ENCODE results near the gene HPRT1.

DNA sequence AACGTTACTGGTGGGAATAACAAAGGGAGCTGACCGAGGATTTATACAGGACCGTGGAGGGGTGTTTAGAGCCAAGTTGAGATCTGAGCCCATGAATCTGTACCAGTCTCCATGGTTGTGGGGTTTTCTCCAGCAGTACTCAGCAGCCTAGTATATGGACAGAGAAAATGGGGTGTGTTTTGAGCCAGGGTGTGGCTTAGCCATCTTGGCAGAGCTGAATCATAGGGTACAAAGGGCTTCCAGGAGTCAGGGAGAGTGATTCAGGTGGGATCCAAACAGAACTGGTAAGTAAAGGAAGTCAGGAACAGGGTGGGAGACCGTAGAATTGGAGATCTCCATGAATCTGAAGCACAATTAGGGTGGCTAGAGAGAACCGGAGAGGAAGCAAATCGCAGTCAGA lies 7.4 kb upstream of the HPRT1 start:
- TF ChIP-seq, protein P1, sequence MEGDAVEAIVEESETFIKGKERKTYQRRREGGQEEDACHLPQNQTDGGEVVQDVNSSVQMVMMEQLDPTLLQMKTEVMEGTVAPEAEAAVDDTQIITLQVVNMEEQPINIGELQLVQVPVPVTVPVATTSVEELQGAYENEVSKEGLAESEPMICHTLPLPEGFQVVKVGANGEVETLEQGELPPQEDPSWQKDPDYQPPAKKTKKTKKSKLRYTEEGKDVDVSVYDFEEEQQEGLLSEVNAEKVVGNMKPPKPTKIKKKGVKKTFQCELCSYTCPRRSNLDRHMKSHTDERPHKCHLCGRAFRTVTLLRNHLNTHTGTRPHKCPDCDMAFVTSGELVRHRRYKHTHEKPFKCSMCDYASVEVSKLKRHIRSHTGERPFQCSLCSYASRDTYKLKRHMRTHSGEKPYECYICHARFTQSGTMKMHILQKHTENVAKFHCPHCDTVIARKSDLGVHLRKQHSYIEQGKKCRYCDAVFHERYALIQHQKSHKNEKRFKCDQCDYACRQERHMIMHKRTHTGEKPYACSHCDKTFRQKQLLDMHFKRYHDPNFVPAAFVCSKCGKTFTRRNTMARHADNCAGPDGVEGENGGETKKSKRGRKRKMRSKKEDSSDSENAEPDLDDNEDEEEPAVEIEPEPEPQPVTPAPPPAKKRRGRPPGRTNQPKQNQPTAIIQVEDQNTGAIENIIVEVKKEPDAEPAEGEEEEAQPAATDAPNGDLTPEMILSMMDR (IDR thresholded peaks at IDR 0.05 in 8 of 11, conservative IDR thresholded peaks at IDR 0.05 in 3 of 11), result no peak
- TF ChIP-seq POLR2A (IDR thresholded peaks at IDR 0.05) (no peak), POLR2AphosphoS5 (IDR thresholded peaks at IDR 0.05) (no peak)
